ENCODE data around the gene JUP.

Gene JUP

DNA sequence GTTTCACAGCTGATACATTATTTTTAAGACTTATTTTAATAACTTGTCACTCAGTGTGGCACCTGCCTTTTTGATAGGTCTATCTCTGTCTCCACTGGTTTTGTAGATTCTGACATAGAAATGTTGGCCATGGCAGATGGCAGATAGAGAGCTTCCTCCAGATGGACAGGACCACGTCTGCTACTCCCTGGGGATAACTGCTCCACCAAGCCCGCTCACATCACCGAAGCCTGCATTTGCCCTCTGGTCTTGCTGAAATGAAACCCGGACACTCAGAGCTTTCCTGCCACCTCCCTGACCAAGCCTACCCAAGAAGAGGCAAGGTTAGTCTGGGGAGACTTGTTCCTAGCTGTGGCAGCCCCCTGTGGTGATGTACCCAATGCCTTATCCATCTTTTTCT lies 35.6 kb downstream of the JUP start:
- DNase-seq = no peak

GRCh38 chr17:41748275-41748674 lies 38.2 kb downstream of the JUP start:
- DNase-seq = no peak

DNA sequence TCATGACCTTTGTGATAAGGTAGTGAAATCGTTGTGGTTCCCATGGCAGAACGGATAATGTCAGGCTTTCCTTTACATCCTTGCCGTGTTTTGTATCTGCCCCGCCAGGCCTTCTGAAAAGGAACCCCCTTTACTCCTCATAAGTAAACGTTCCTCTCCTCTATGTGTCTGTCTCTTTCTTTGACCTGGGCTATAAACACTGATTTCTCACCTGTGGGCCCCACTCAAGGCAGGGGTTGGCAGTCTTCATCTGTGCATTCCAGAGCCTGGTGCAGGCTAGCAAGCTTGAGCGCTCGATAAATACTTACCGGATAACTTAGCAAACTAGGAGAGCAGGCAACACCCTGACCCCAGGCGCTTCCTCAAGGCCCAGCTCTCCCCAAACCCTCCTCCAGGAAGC lies 44.8 kb downstream of the JUP start:
- no peak for DNase-seq

DNA sequence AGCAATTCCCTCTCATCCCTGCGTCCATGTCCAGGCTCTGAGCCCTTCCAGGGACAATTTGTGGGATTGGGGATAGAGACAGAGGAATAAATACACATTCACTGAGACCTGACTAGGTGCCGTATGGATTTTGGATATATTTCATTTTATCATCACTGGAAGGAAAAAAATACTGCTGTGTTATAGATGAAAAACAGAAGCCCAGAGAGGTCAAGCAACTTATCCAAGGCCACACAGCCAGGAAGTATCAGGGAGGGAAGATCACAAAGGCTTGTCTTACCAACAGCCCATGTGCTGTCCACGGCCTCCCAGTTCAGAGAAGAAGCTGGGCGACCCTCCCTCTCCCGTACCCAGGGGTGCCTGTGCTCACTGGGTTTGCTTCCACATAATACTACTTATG lies 46.0 kb downstream of the JUP start:
- DNase-seq = no peak

DNA sequence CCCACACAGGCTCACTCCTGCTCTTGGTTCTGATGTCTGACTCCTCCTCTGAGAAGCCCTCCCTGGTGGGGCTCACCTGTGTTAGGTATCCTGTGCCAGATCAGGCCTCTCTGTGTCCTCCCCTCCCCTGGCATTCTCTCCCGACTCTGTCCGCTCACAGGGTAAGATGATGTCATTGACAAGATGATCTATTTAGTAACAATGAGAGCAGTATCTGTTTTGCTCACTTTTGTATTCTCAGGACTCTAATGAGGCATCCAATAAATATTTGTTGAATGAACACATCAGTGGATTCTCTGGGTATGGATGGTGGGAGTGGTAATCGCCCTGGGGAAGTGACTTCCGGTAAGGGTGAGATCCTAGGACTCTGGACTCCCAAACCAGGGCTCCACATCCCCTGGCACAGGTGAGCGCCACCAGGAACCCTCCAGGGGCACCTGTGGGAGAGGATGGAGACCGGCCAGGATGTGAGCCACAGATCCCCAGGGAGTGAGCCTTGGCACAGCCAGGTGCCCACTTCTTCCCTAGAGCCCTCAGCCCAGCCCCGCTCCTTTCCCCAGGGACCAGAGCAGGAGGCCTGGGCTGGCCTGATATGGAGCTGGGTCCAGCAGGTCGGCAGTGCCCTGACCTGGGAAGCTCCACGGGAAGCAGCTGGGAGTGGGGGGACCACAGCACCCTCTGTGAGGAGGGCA lies 46.7 kb downstream of the JUP start:
- DNase-seq = no peak

DNA sequence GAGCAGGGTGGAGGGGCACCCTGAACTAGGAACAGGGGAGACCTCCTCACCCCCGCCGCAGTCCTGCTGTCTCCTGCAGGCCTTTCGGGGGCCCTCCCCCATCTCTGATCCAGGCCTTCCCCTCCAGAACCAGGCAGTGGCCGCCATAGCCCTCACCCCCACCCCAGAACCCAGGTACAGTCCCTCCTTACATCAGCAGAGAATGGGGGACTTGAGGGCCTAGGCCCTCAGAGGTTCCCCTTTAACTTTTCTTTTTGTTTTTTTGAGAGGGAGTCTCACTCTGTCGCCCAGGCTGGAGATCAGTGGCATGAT lies 47.8 kb downstream of the JUP start:
- DNase-seq = no peak

DNA sequence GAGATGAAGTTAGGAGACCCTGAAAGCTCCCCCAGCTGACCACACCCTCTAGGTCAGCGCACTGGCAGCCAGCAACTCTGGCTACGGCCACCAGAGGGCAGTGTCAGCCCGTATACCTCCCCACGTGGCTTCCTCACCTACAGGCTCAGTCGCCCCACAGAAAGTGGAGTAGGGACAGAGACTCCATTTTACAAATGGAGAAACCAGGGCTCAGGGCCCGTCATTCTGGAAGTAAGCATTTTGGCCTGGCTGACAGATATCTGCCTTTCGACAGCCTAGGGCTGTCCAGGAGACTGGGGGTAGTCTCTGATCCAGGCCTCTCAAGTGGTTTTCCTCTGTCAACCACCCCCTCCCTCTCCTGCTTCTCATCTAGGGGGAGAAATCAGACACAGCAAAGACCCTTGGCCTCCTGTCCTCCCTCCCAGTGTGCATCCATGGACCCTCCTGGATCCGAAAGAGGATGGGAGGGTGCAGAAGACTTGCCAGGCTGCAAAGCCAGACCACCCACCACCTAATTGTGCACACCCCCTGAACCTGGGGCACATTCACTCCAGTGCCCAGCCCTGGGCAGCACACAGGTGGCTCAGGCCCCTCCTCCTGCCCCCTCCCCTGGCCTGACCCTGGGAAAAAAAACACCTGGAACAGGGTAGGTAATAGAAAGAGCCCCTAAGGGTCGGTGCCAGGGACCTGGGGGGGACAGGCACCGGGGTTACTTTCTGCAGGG lies 48.3 kb downstream of the JUP start:
- peak; percentile 92 for DNase-seq

GRCh38 chr17:41737680-41738023 lies 48.9 kb downstream of the JUP start:
- DNase-seq = peak; percentile 58

DNA sequence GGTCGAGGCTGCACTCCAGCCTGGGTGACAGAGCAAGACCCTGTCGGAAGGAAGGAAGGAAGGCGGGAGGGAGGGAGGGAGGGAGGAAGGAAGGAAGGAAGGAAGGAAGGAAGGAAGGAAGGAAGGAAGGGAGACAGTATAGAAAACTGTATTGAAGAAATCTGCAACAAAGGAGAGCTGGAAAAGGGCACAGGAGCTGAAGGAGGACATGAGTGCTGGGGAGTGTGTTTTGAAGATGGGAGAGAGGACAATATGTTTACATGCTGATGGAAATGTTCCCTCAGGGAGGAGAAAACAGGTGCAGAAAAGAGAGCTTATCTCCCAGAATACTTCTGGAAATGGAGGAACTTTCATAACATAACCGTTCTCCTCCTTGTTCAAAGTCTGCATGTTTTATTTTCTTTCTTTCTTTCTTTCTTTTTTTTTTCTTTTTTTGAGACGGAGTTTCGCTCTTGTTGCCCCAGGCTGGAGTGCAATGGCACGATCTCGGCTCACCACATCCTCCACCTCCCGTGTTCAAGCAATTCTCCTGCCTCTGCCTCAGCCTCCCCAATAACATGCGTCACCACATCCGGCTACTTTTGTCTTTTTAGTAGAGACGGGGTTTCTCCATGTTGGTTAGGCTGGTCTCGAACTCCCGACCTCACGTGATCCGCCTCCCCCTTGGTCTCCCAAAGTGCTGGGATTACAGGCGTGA lies 49.4 kb downstream of the JUP start:
- no peak for DNase-seq

- DNase-seq = no peak
Measured at GRCh38 chr17:41735744-41736143, 50.8 kb downstream of the JUP start.

GRCh38 chr17:41734949-41735313 lies 51.6 kb downstream of the JUP start:
- DNase-seq = no peak

DNA sequence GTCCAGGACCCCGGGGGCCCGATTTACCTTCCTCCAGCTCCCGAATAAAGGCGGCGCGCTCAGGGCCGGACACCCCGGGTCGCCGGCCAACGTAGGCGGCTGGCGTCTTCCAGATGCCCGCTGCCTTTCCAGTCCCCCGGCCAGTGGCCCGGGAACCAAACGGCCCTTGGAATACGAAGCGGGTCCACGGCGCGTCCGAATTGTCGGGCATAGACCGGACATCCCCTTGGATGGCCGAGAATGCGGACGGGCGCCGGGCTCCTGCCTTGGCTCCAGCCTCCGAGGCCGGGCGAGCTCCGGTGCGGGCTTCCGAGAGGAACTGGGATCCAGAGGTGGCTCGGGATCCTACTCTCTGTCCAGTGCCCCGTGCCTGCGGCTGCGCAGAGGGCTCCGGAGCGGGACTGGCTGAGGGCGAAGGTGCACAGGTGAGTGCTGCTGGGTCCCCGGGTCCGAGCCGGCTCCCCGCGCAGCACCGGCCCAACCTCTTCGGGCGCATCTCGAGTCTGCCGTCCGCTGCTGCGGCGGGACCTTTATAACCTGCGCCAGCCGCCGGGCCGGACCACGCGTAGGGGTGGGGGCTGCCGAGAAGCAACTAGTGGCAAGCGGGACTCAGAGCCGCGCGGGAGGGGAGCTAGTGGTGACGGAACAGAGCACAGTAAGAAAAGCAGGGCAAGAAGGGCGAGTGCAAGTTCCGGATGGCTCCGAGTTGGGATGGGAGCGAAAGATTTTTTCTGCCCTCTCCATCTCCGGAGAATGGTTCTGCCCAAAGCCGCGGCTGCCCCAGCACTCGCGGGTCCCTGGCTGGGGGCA lies 52.2 kb downstream of the JUP start, which contains the start of gene HAP1:
Gene HAP1, minus strand, starts transcription at position 505 of the 810 bp plus-strand sequence. Its CDS starts 9 bp downstream, at position 496.
- DNase-seq = peak; percentile 66

DNA sequence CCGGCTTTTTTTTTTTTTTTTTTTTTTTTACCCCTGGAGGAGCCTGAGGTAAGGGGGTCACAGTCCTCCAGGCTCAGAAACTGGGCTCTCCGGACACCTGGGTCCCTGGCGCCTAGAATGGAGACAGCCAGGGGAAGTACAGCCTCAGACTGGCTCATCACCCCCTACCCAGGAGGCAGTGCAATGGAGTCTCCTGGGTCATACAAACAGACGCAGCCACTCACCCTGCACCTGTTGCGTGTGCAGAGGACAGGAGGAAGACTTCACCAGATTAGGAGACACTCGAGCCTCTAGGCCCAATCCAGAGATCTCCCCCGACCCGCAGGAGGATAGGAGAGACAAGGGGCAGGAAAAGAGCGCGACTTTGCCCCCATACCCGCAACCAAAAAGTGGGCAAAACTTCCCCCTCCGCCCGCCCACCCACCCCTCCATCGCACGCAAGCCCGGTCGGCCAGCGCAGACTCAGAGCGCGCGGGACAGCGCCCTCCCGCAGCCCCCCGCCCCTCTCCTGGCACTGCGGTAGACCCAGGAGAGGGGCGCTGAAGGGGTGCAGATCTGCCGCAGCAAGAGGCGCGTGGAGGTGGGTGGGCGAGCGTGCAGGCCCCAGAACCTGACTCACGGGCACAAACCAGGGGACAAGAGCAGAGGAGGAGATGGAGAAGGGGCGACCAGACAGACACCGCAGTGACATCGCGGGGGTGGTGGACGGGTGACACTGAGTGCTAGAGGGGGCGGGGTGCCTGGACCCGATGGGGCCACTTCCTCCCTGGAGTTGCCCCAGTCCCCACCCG lies 53.0 kb downstream of the JUP start:
- no peak for DNase-seq

- no peak for DNase-seq
Measured at GRCh38 chr17:41731836-41732235, 54.7 kb downstream of the JUP start.

- DNase-seq = no peak
Measured at GRCh38 chr17:41730479-41730878, 56.0 kb downstream of the JUP start.

GRCh38 chr17:41728056-41728455 lies 58.5 kb downstream of the JUP start:
- no peak for DNase-seq

GRCh38 chr17:41725134-41725533 lies 61.4 kb downstream of the JUP start:
- DNase-seq = no peak

DNA sequence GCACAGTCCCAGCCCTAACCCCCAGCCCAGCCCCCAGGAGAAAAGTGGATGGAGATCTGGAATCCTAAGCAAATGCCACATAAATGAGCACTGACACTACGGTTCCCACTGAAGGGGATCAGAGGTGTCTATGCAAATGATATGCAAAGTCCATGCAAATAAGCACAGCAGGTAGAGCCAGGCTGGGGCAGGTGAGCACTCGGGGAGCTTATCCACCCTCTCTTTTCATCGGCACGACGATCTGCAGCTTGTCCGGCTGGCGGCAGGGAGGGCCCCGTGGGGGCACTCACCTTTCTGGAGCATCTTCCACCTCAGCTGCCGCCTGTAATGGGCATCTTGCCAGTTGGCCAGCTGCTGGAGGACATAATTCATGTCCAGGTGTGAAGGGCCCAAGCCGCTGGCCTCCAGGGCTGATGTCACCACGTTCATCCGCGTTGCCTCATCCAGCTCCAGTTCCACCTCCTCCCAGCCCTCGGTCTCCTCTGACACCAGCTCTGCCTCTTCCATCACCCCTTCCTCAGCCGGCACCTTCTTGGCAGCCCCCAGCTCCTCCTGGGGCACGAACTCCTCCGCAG lies 61.9 kb downstream of the JUP start:
- DNase-seq = no peak

- no peak for DNase-seq
Measured at GRCh38 chr17:41723801-41724475, 62.6 kb downstream of the JUP start.

DNA sequence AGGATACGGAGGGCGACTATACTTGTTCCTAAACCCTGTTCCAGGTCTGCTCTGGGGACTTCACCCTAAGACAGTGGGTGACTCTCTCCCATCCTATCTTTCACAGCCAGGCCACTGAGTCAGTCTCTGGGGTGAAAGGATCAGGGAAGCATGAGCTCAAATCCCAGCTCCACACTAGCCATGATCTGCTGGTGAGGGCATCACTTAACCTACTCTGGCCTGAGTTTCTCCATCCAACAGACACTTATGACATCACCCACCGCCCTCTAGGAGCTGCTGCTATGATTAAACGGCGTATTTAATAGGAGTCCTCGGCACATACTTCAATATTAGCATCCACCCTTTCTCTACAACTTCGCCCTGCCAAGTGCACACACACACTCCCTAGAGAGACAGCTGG lies 64.3 kb downstream of the JUP start:
- DNase-seq = no peak

DNA sequence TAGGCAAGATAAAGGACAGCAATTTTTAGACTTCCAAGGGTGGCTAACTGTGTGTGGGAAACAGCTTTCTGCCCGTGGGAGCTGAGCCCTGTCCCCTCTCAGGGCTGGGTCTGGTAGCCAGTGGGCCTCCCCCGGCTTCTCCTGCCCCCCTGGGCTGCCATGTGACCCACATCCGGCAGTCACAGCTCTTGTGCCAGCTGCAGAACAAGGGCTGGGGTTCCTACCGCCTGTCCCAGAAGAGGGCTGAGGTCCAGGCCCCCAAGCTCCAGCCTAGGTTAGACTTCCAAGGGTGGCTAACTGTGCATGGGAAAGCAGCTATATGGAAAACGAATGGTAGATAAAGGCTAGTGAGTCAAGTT lies 68.2 kb downstream of the JUP start:
- DNase-seq = no peak
